ENCODE results near the gene BCKDHB.

GRCh38 chr6:80134065-80134464 lies 27.6 kb downstream of the BCKDHB start:
- TF ChIP-seq CTCF (IDR thresholded peaks at IDR 0.05) (no peak), POLR2AphosphoS5 (IDR thresholded peaks at IDR 0.05; ENCODE audit: insufficient read depth in 1 of 2, low read depth in 1 of 2) (no peak), POLR2A (IDR thresholded peaks at IDR 0.05) (no peak)

Data from vagina (tissue), 2 donors.